ENCODE data around the gene MED12L.

GRCh38 chr3:151436675-151437446 is 351.4 kb downstream of the MED12L start:
- no peak for TF ChIP-seq CTCF (IDR thresholded peaks at IDR 0.05)
- TF ChIP-seq POLR2A (IDR thresholded peaks at IDR 0.05): no peak
- no peak for TF ChIP-seq EP300 (IDR thresholded peaks at IDR 0.05)
- TF ChIP-seq POLR2AphosphoS5 (IDR thresholded peaks at IDR 0.05): no peak
